ENCODE measurements around the gene PUS1.
"Not testable (repeated sequence)": the region's sequence is repeated elsewhere in the genome, so short reads cannot be mapped to it uniquely, and the experiment has no call there.

Gene PUS1

GRCh38 chr12:131933387-131933786 is 4.3 kb downstream of the PUS1 start:
- DNase-seq = no peak

GRCh38 chr12:131934535-131934934 is 5.5 kb downstream of the PUS1 start:
- DNase-seq = no peak

- DNase-seq = no peak
Observed at GRCh38 chr12:131938082-131938481, 9.0 kb downstream of the PUS1 start.

DNA sequence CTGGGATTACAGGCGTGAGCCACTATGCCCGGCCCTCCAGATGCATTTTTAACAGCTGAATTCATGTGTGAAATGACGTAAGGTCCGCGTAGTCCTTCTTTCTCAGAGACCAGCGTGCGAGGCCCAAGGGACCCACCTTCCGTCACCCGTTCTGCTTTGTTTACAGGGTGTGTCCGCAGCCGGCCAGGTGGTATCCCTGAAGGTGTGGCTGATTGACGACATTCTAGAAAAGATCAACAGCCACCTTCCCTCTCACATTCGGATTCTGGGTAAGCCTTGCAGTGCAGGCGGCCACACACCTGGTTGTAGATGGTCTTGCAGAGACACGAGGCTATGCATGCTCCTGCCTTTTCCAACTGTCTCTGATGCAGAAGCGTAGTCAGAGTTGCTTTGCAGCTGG is 9.9 kb downstream of the PUS1 start:
- DNase-seq = no peak

GRCh38 chr12:131940141-131940547 is 11.1 kb downstream of the PUS1 start:
- no peak for DNase-seq

DNA sequence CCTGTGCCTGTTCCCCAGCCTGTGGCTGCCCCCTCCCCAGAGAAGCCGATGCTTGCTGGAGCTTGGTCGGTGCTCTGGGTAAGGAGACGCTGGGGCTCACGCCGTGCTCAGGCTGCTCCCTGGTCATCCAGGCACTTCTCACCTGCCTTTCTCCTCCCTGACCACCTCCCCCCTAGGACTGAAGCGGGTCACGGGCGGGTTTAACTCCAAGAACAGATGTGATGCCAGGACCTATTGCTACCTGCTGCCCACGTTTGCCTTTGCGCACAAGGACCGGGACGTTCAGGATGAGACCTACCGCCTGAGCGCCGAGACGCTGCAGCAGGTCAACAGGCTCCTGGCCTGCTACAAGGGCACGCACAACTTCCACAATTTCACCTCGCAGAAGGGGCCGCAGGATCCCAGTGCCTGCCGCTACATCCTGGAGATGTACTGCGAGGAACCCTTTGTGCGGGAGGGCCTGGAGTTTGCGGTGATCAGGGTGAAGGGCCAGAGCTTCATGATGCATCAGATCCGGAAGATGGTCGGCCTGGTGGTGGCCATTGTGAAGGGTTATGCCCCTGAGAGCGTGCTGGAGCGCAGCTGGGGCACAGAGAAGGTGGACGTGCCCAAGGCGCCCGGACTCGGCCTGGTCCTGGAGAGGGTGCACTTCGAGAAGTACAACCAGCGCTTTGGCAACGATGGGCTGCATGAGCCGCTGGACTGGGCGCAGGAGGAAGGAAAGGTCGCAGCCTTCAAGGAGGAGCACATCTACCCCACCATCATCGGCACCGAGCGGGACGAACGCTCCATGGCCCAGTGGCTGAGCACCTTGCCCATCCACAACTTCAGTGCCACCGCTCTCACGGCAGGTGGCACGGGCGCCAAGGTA is 12.3 kb downstream of the PUS1 start:
- DNase-seq = no peak

DNA sequence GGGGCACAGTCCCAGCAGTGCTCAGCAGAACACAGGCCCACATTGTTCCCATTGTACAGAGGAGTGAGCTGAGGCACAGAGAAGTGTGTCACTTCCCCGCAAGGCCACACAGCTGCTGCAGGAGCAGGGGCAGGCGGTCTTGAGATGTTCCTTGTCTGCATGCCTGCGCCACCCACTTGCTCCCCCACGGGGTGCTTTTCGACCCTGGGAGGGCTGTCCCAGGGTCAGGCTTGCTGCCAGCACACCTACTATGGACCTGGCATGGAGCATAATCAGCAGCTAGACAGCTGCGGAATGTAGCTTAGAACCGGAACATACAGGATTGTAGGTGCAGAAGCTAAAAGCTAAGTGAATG is 12.9 kb downstream of the PUS1 start:
- DNase-seq = no peak

DNA sequence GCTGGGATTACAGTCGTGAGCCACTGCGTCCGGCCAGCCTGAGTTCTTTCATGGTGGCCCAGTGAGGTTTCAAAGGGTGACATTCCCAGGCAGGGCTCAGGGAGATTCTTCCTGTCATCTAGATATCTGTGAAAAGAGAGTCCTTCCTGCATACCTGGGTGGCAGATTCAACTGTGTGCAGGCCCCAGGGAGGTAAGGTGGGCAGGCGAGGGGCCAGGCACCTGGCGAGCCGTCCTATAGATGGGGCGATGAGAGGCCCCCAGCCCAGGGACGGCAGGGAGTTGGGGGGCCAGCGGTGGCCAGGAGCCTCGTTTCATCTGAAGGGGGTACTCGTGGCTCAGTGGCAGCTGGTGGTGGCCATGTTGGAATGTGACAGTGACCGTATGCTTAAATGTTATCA is 13.6 kb downstream of the PUS1 start:
- DNase-seq = no peak

GRCh38 chr12:131943389-131943788 is 14.3 kb downstream of the PUS1 start:
- no peak for DNase-seq

GRCh38 chr12:131943876-131944275 is 14.8 kb downstream of the PUS1 start:
- no peak for DNase-seq

- no peak for DNase-seq
Observed at GRCh38 chr12:131944601-131945251, 15.7 kb downstream of the PUS1 start.

DNA sequence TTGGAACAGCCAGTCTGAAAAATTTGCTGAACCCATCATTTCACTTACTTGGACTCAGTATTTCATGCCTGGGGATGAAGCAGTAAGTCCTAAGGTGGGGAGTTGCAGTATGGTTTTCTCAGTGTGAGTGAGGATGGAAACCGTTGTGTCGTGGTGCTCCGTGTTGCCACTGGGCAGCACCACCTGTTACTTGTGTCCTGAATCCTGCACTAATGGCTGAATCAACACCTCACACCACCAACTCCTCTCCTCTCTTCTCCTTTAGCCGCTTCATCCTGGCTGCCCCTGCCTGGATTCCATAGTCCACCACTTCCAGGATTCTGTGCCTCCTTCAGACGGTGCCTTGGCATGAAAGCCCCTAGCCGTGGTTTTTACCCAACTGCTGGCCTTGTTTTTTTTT is 17.7 kb downstream of the PUS1 start:
- no peak for DNase-seq

GRCh38 chr12:131947482-131948027 is 18.5 kb downstream of the PUS1 start:
- no peak for DNase-seq

DNA sequence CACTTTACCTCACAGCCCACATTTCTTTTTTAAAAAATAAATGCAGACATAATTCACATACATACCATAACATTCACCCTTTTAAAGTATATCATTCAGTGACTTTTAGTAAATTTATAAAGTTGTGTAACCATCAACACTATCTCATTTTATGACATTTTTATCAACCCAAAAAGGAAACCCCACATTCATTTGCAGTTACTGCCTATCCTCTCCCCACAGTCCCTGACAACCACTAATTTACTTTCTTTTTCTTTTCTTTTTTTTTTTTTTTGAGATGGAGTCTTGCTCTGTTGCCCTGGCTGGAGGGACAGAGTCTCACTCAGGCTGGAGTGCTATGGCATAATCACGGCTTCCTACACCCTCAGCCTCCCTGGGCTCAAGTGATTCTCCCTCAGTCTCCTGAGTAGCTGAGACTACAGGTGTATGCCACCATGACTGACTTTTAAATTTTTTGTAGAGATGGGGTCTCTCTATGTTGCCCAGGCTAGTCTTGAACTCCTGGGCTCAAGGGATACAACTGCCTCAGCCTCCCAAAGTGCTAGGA is 19.2 kb downstream of the PUS1 start:
- DNase-seq = no peak

GRCh38 chr12:131948713-131949430 is 19.8 kb downstream of the PUS1 start:
- DNase-seq = not testable (repeated sequence)

GRCh38 chr12:131949431-131950181 is 20.5 kb downstream of the PUS1 start, which contains the start of gene EP400:
Gene EP400 (plus strand): TSS chr12:131949942. CDS start chr12:131960620, 10,678 bp downstream.
- DNase-seq = peak; percentile 5 to 95 (median 87)

- no peak for DNase-seq
Observed at GRCh38 chr12:131950182-131950913, 21.3 kb downstream of the PUS1 start.

- DNase-seq = not testable (repeated sequence)
Observed at GRCh38 chr12:131953810-131954209, 24.7 kb downstream of the PUS1 start.

DNA sequence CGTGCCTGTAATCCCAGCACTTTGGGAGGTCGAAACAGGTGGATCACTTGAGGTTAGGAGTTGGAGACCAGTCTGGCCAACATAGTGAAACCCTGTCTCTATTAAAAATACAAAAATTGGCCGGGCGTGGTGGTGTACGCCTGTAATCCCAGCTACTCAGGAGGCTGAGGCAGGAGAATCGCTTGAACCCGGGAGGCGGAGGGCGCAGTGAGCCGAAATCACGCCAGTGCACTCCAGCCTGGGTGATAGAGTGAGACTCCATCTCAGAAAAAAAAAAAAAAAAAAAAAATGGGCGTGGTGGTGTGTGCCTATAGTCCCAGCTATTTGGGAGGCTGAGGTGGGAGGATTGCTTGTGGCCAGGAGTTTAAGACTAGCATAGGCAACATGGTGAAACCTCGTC is 25.4 kb downstream of the PUS1 start:
- not testable (repeated sequence) for DNase-seq

GRCh38 chr12:131959116-131959515 is 30.0 kb downstream of the PUS1 start:
- DNase-seq = no peak

Data from hypothalamus (tissue), 51 donors.